Smooth muscle cell (in vitro differentiated cells): ENCODE data around the gene OTUD5. TPM values are rescaled to one million over a fixed set of nuclear protein-coding genes. Genes with fewer than 3 reads are reported as not detected.
"Not testable (repeated sequence)": the region's sequence is repeated elsewhere in the genome, so short reads cannot be mapped to it uniquely, and the experiment has no call there.

Experiments
- DNase-seq: peaks from one replicate; lab custom pipeline; 2025; ENCODE audit not compliant: unreplicated experiment; lab: John Stamatoyannopoulos, UW
- H2AFZ ChIP-seq: fragments of 200-600 bp; sonication (generic); 2 replicates; pipeline ENCODE4 v1.6.0; 2016; ENCODE audit warnings: antibody characterized with exemption, low read depth, mild to moderate bottlenecking
- H3F3A ChIP-seq: fragments of 200-600 bp; sonication (generic); 2 replicates; pipeline ENCODE4 v1.6.0; 2017; ENCODE audit warnings: antibody characterized with exemption, low read depth
- H3K27ac ChIP-seq: fragments of 200-600 bp; sonication (generic); 2 replicates; pipeline ENCODE4 v1.5.1; 2016; ENCODE audit warnings: low read depth, mild to moderate bottlenecking
- H3K27me3 ChIP-seq: fragments of 200-600 bp; sonication (generic); 2 replicates; pipeline ENCODE4 v1.6.1; 2016; ENCODE audit warnings: low read depth, mild to moderate bottlenecking
- H3K36me3 ChIP-seq: fragments of 200-600 bp; sonication (generic); 2 replicates; pipeline ENCODE4 v1.5.1; 2016; ENCODE audit warnings: low read depth
- H3K4me1 ChIP-seq: fragments of 200-600 bp; sonication (generic); 2 replicates; pipeline ENCODE4 v1.5.1; 2016; ENCODE audit warnings: low read depth
- H3K4me2 ChIP-seq: fragments of 200-600 bp; sonication (generic); 2 replicates; pipeline ENCODE4 v1.6.0; 2016; ENCODE audit warnings: mild to moderate bottlenecking
- H3K4me3 ChIP-seq: fragments of 200-600 bp; sonication (generic); 2 replicates; pipeline ENCODE4 v1.5.1; 2016; ENCODE audit warnings: mild to moderate bottlenecking
- H3K79me2 ChIP-seq: fragments of 200-600 bp; sonication (generic); 2 replicates; pipeline ENCODE4 v1.6.0; 2016; ENCODE audit warnings: low read depth, mild to moderate bottlenecking
- H3K9ac ChIP-seq: fragments of 200-600 bp; sonication (generic); 2 replicates; pipeline ENCODE4 v1.6.0; 2016; ENCODE audit warnings: low read depth
- H3K9me3 ChIP-seq: fragments of 200-600 bp; sonication (generic); replicated peaks from 2 replicates; pipeline ENCODE4 v1.5.1; 2016; ENCODE audit warnings: low read depth
- H4K20me1 ChIP-seq: fragments of 200-600 bp; sonication (generic); 2 replicates; pipeline ENCODE4 v1.6.0; 2016; ENCODE audit warnings: low read depth
- WGBS: methylation state at CpG from one replicate; pipeline ENCODE4 v1.1.7; 2016; ENCODE audit warnings: low lambda C conversion rate; 5-methylcytosine and 5-hydroxymethylcytosine counted together
- polyA plus RNA-seq: library from polyadenylated mRNA; unstranded; fragments of >200 nt; fragmentation: Nextera tagmentation; extraction: Ambion mirVana; gene quantifications from 2 replicates; pipeline ENCODE4 v1.2.1, GENCODE V29; 2016
- total RNA-seq: library from RNA; depleted of rRNA; stranded (reverse); fragments of >200 nt; gene quantifications from 2 replicates; pipeline ENCODE4 v1.2.3, GENCODE V29; 2014
- TF ChIP-seq, protein P1 (sequence below): fragments of 200-600 bp; sonication (generic); IDR thresholded peaks from 2 replicates; pipeline ENCODE4 v1.5.1; 2017; ENCODE audit warnings: borderline replicate concordance, mild to moderate bottlenecking, antibody characterized with exemption; ENCODE audit not compliant: insufficient read depth, poor library complexity, severe bottlenecking

The OTUD5 gene
- total and polyA plus RNA-seq, 2 experiments from 2014 or later: 30.7 to 55.1 TPM

DNA sequence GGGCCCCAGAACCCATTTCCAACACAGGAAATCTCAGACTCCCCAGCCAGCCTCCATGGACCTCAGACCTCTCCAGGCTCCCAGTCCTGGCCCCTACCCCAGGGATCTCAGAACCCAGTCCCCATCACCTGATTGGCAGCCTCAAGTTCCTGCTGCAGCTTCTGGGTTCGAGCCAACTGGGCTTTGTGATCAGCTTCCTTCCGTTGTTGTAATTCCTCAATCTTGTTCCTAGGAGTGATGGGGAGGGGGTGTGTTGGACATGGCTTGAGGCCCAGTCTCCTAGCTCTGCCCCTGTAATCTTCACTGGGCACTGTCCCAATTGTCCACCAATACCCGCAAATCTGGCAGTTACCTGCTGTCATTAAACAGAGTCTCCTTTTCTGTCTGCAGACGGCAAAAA lies 32.1 kb upstream of the OTUD5 start:
- no peak overlapping the region for H3K4me2 ChIP-seq
- no peak overlapping the region for H3K27ac ChIP-seq
- DNase-seq: no peak
- H3K9ac ChIP-seq: no peak overlapping the region
- H4K20me1 ChIP-seq: no peaks in the 10 kb centered on the region
- H3K27me3 ChIP-seq: no peaks in the 10 kb centered on the region
- no peaks in the 10 kb centered on the region for H3K36me3 ChIP-seq
- TF ChIP-seq, protein P1, sequence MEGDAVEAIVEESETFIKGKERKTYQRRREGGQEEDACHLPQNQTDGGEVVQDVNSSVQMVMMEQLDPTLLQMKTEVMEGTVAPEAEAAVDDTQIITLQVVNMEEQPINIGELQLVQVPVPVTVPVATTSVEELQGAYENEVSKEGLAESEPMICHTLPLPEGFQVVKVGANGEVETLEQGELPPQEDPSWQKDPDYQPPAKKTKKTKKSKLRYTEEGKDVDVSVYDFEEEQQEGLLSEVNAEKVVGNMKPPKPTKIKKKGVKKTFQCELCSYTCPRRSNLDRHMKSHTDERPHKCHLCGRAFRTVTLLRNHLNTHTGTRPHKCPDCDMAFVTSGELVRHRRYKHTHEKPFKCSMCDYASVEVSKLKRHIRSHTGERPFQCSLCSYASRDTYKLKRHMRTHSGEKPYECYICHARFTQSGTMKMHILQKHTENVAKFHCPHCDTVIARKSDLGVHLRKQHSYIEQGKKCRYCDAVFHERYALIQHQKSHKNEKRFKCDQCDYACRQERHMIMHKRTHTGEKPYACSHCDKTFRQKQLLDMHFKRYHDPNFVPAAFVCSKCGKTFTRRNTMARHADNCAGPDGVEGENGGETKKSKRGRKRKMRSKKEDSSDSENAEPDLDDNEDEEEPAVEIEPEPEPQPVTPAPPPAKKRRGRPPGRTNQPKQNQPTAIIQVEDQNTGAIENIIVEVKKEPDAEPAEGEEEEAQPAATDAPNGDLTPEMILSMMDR: no peak
- no peaks in the 10 kb centered on the region for H3F3A ChIP-seq
- H3K4me1 ChIP-seq: no peaks in the 10 kb centered on the region
- no peak overlapping the region for H2AFZ ChIP-seq
- H3K9me3 ChIP-seq: no peaks in the 10 kb centered on the region
- no peak overlapping the region for H3K4me3 ChIP-seq
- H3K79me2 ChIP-seq: no peaks in the 10 kb centered on the region
- WGBS: 85% methylated on average over 4 of the region's 4 CpGs

DNA sequence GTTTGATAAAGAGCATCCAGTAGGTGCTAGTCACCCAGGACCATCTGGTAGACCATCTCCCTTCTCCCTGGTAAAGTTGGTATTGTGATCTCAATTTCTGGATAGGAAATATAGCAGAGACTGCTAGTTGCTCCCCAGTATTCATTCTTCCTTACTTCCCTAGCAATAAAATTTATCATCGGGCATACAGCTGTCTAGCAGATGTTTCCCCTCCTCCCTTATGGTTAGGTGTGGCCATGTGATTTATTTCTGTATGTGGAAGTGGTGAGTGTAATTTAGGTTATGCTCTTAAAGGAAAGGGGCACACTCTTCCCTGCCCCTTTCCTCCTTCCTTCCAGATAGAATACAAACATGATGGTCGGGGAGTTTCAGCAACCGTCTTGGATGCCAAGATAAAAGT lies 26.5 kb upstream of the OTUD5 start:
- WGBS: 94% methylated on average over 3 of the region's 3 CpGs
- no peak for DNase-seq

DNA sequence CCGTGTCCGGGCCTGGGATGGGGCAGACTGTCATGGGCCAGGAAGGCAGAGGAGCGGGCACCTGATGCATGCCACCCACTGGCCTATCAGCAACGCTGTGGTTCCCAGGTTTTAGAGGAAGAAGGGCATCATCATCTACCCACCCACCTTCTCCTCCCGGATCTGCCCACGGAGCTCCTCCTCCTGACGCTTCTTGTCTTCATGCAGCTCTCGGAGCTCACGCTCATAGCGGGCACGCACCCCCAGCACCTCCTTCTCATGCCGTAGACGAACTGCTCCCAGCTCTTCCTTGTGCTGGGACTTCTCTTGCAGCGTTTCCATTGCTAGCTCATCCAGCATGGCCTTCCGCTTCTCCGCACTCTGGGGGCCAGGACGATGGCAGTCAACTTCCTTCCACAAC lies 25.7 kb upstream of the OTUD5 start:
- WGBS: 93% methylated on average over 17 of the region's 17 CpGs
- Histone ChIP-seq H3K27me3 (no peaks in the 10 kb centered on the region), H3K4me3 (no peak overlapping the region), H3K4me1 (no peaks in the 10 kb centered on the region), H3K27ac (no peak overlapping the region), H3F3A (no peaks in the 10 kb centered on the region), H3K4me2 (no peak overlapping the region), H3K36me3 (no peaks in the 10 kb centered on the region), H3K9ac (no peak overlapping the region), H3K9me3 (no peaks in the 10 kb centered on the region), H3K79me2 (no peaks in the 10 kb centered on the region), H4K20me1 (no peaks in the 10 kb centered on the region), H2AFZ (no peak overlapping the region)
- TF ChIP-seq, protein P1: no peak
- DNase-seq: no peak

More for the DNA sequence above, 26.5 kb upstream of the OTUD5 start:
- no peaks in the 10 kb centered on the region for H4K20me1 ChIP-seq
- H3K4me3 ChIP-seq: no peak overlapping the region
- H3K9me3 ChIP-seq: no peaks in the 10 kb centered on the region
- no peaks in the 10 kb centered on the region for H3K36me3 ChIP-seq
- H3K79me2 ChIP-seq: no peaks in the 10 kb centered on the region
- no peak overlapping the region for H3K4me2 ChIP-seq
- TF ChIP-seq, protein P1: no peak
- H3K27me3 ChIP-seq: no peaks in the 10 kb centered on the region
- H3K27ac ChIP-seq: no peak overlapping the region
- H3K9ac ChIP-seq: no peak overlapping the region
- H2AFZ ChIP-seq: no peak overlapping the region
- no peaks in the 10 kb centered on the region for H3K4me1 ChIP-seq
- no peaks in the 10 kb centered on the region for H3F3A ChIP-seq

DNA sequence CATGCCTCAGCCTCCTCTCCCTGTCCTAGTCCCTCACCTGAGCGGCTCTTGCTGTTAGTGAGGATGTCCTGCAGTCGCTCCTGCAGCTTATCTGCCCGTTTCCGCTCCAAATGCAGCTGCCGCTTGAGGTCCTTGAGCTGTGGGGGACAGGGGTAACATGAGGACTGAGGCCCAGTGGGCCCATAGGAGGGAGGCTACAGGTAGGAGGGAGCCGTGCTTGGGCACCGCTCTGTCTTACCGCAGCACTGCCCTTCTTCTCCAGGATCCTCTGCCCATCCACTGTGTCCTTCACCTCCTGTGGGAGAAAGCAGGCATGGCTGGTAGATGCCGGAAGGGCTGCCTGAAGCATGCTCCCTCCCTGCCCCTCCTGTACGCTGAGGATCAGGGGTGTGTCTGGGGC lies 23.8 kb upstream of the OTUD5 start:
- WGBS: 83% methylated on average over 10 of the region's 10 CpGs
- H3K4me2 ChIP-seq: no peak overlapping the region
- H4K20me1 ChIP-seq: no peaks in the 10 kb centered on the region
- H3F3A ChIP-seq: no peaks in the 10 kb centered on the region
- H3K9ac ChIP-seq: no peak overlapping the region
- H2AFZ ChIP-seq: no peak overlapping the region
- H3K4me3 ChIP-seq: no peak overlapping the region
- no peaks in the 10 kb centered on the region for H3K9me3 ChIP-seq
- H3K4me1 ChIP-seq: no peaks in the 10 kb centered on the region
- no peaks in the 10 kb centered on the region for H3K79me2 ChIP-seq
- H3K27ac ChIP-seq: no peak overlapping the region
- DNase-seq: no peak
- TF ChIP-seq, protein P1: no peak
- no peaks in the 10 kb centered on the region for H3K36me3 ChIP-seq
- no peaks in the 10 kb centered on the region for H3K27me3 ChIP-seq

DNA sequence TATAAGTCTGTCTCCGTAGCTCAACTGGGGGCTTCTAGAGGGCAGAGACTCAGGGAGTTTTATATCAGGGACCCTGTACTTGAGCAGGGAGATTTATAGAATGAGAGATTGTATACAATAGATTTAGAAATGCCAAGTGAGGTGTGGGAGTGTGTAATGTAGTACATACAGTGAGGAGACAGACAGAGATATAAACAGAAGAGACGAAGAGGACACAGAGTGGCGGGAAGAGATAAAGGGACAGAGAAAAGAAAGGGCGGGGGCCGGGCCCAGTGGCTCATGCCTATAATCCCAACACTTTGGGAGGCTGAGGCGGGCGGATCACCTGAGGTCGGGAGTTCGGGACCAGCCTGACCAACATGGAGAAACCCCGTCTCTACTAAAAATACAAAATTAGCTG lies 22.9 kb upstream of the OTUD5 start:
- H3K27ac ChIP-seq, H4K20me1 ChIP-seq, H3K9ac ChIP-seq, H3K9me3 ChIP-seq, H3K4me2 ChIP-seq, H3F3A ChIP-seq, DNase-seq, H3K27me3 ChIP-seq, H3K36me3 ChIP-seq, H2AFZ ChIP-seq, H3K4me1 ChIP-seq, H3K4me3 ChIP-seq, H3K79me2 ChIP-seq: not testable (repeated sequence)
- 96% methylated on average over 6 of the region's 10 CpGs for WGBS
